Glutamatergic neuron (in vitro differentiated cells): ENCODE results near the gene INPP4B. TPM values are rescaled to one million over a fixed set of nuclear protein-coding genes. Genes with fewer than 3 reads are reported as not detected.

Experiments
- DNase-seq: peaks from one replicate; pipeline ENCODE4 v3.0.0; 2022
- H3K27ac Mint-ChIP-seq: one replicate; pipeline ENCODE4 v1.8.0; 2020; ENCODE audit warnings: mild to moderate bottlenecking, mixed read lengths, inconsistent platforms; ENCODE audit not compliant: unreplicated experiment
- H3K27me3 Mint-ChIP-seq: one replicate; pipeline ENCODE4 v1.8.0; 2020; ENCODE audit warnings: mild to moderate bottlenecking, moderate library complexity, mixed read lengths, inconsistent platforms; ENCODE audit not compliant: unreplicated experiment
- H3K36me3 Mint-ChIP-seq: one replicate; pipeline ENCODE4 v1.8.0; 2020; ENCODE audit warnings: mild to moderate bottlenecking, mixed read lengths, inconsistent platforms; ENCODE audit not compliant: unreplicated experiment
- H3K4me1 Mint-ChIP-seq: one replicate; pipeline ENCODE4 v1.8.0; 2020; ENCODE audit warnings: mild to moderate bottlenecking, low read depth, mixed read lengths, inconsistent platforms; ENCODE audit not compliant: unreplicated experiment
- H3K4me3 Mint-ChIP-seq: one replicate; pipeline ENCODE4 v1.8.0; 2020; ENCODE audit warnings: mild to moderate bottlenecking, mixed read lengths, inconsistent platforms; ENCODE audit not compliant: unreplicated experiment
- H3K9me3 Mint-ChIP-seq: one replicate; pipeline ENCODE4 v1.8.0; 2020; ENCODE audit warnings: mild to moderate bottlenecking, moderate library complexity, mixed read lengths, inconsistent platforms; ENCODE audit not compliant: unreplicated experiment
- total RNA-seq: library from RNA; stranded (reverse); fragmentation: NEBNext Ultra II Directional; extraction: Animal tissue kit (Norgen Biotek cat#: 25700); gene quantifications from one replicate; pipeline ENCODE4 v1.2.1, GENCODE V29; 2021; ENCODE audit not compliant: unreplicated experiment
- TF ChIP-seq, protein P1 (sequence below): fragments of 200-600 bp; sonication (generic); IDR thresholded peaks from one replicate; pipeline ENCODE4 v1.5.0; 2021; ENCODE audit not compliant: partially characterized antibody, unreplicated experiment

INPP4B gene
- total RNA-seq, 1 donor from 2014 or later: 2.4 TPM

- DNase-seq: no peak
- TF ChIP-seq, protein P1, sequence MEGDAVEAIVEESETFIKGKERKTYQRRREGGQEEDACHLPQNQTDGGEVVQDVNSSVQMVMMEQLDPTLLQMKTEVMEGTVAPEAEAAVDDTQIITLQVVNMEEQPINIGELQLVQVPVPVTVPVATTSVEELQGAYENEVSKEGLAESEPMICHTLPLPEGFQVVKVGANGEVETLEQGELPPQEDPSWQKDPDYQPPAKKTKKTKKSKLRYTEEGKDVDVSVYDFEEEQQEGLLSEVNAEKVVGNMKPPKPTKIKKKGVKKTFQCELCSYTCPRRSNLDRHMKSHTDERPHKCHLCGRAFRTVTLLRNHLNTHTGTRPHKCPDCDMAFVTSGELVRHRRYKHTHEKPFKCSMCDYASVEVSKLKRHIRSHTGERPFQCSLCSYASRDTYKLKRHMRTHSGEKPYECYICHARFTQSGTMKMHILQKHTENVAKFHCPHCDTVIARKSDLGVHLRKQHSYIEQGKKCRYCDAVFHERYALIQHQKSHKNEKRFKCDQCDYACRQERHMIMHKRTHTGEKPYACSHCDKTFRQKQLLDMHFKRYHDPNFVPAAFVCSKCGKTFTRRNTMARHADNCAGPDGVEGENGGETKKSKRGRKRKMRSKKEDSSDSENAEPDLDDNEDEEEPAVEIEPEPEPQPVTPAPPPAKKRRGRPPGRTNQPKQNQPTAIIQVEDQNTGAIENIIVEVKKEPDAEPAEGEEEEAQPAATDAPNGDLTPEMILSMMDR: no peak
- H3K27me3 Mint-ChIP-seq: no peaks in the 10 kb centered on the region
- H3K9me3 Mint-ChIP-seq: no peaks in the 10 kb centered on the region
- H3K4me1 Mint-ChIP-seq: no peaks in the 10 kb centered on the region
- no peak overlapping the region for H3K4me3 Mint-ChIP-seq
- no peak overlapping the region for H3K27ac Mint-ChIP-seq
- no peaks in the 10 kb centered on the region for H3K36me3 Mint-ChIP-seq
Observed at GRCh38 chr4:142168181-142168580, 677.9 kb downstream of the INPP4B start.

DNA sequence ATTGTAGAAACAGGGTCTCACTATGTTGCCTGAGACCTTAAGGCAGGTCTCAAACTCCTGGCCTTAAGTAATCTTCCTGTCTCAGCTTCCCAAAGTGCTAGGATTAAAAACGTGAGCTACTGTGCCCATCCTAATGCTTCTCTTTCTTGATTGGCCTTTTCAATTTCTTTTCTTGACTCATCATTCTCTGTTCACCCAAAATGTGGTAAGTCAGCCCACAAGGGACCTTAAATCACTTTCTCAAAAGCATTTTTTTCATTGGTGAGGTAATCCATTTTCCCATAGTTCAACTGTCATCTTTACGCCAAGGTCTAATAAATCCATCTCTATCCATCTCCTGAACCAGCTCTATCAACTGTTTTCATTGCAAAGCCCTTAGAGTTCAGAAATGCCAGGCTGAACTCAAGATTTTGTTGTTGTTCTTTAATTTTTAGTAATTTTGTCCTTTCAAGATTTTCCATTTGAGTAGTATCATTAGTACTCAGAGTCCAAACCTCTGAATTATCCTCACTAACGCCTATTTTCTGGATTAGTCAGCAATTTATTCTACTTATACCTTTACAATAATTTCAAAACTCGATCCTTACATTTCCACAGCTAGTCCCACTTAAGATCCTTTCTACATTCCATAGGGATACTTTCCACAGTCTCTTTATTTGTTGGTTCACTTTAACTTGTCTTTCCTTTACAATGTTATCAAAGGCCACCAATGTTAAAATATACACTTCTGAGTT lies 681.2 kb downstream of the INPP4B start:
- no peaks in the 10 kb centered on the region for H3K27me3 Mint-ChIP-seq
- H3K4me1 Mint-ChIP-seq: no peaks in the 10 kb centered on the region
- no peak overlapping the region for H3K4me3 Mint-ChIP-seq
- no peak for DNase-seq
- H3K36me3 Mint-ChIP-seq: no peaks in the 10 kb centered on the region
- no peaks in the 10 kb centered on the region for H3K9me3 Mint-ChIP-seq
- H3K27ac Mint-ChIP-seq: no peak overlapping the region
- TF ChIP-seq, protein P1: no peak

DNA sequence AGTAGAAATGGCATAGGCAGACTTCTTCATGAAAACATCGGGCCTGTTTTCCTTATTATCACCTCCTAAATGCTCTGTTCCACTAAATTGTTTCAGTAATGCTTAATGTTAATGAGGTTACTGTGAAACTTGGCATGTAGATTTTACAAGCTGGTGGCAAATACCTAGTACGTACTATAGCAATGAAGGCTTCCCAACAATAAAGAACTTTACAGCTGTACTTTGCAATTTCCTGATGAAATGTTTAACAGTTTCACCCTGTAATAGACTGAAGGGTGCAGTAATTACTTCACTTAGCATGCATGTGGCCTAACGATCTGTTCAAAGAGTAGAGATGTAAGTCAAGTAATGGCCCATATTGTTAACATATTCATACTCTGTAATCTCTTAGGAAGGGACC lies 685.0 kb downstream of the INPP4B start:
- Mint-ChIP-seq H3K36me3 (no peaks in the 10 kb centered on the region), H3K4me1 (no peaks in the 10 kb centered on the region), H3K4me3 (no peak overlapping the region), H3K27ac (no peak overlapping the region), H3K27me3 (no peaks in the 10 kb centered on the region), H3K9me3 (no peaks in the 10 kb centered on the region)
- TF ChIP-seq, protein P1: no peak
- DNase-seq: no peak

DNA sequence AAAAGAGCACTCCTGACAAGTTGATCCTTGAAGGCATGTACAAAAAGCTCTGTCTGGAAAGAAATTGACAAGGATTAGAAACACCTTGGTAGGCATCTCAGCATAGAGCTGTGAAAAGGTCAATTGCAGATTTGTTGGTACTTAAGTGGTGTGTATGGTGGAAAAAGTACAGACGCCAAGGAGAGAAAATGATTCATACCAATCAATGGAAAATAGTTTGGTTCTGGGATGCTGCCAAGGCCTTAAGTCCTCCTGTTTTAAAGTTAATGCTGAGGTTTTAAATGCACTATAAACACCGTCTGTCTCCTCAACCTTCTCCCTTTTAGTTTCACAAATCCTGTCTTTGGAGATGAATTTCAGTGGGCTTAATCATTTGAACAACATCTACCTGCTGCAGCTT lies 685.6 kb downstream of the INPP4B start:
- Mint-ChIP-seq H3K36me3 (no peaks in the 10 kb centered on the region), H3K27me3 (no peaks in the 10 kb centered on the region), H3K4me1 (no peaks in the 10 kb centered on the region), H3K9me3 (no peaks in the 10 kb centered on the region), H3K27ac (no peak overlapping the region), H3K4me3 (no peak overlapping the region)
- TF ChIP-seq, protein P1: no peak
- no peak for DNase-seq

GRCh38 chr4:142158980-142159379 lies 687.1 kb downstream of the INPP4B start:
- H3K4me3 Mint-ChIP-seq: no peak overlapping the region
- no peaks in the 10 kb centered on the region for H3K9me3 Mint-ChIP-seq
- DNase-seq: no peak
- H3K4me1 Mint-ChIP-seq: no peaks in the 10 kb centered on the region
- no peaks in the 10 kb centered on the region for H3K36me3 Mint-ChIP-seq
- H3K27ac Mint-ChIP-seq: no peak overlapping the region
- H3K27me3 Mint-ChIP-seq: peaks cover 1% of the 10 kb centered on the region
- TF ChIP-seq, protein P1: no peak
